CD4-positive, alpha-beta T cell (primary cell): ENCODE data around the gene FARS2. TPM values are rescaled to one million over a fixed set of nuclear protein-coding genes. Genes with fewer than 3 reads are reported as not detected.

Experiments
- ATAC-seq: fragments of 200-7000 bp; cut with Tn5 transposase; one replicate; pipeline ENCODE4 v1.10.0; 2022; ENCODE audit warnings: mild to moderate bottlenecking; ENCODE audit not compliant: poor library complexity
- CTCF ChIA-PET: fragments of 350-600 bp; sonication (Branson Sonifier 250); formaldehyde crosslinking; loops from one replicate; lab custom pipeline; 2021; ENCODE audit warnings: antibody characterized with exemption, inconsistent platforms; lab: Charles Lee
- POLR2A ChIA-PET: fragments of 350-600 bp; sonication (Branson Sonifier 250); formaldehyde crosslinking; loops from one replicate; lab custom pipeline; 2021; ENCODE audit warnings: antibody characterized with exemption, inconsistent platforms; lab: Charles Lee
- DNase-seq, 14 experiments: peaks; one replicate each; pipeline ENCODE4 v3.0.0-alpha.2; 2013 to 2020; ENCODE audit warnings: mixed read lengths in 2 of 14
- H3K27ac ChIP-seq, 2 donors: one replicate each; pipeline versions ENCODE4 v1.5.1 to v1.7.0; 2013; ENCODE audit warnings: low read length in 2 of 2, low read depth in 1 of 2, mild to moderate bottlenecking in 1 of 2
- H3K27me3 ChIP-seq, 2 experiments: 1 replicate in 1 of 2; 2 replicates in 1 of 2; pipeline versions ENCODE4 v1.6.1 to v1.7.0; 2013; ENCODE audit warnings: low read length in 2 of 2, control low read depth in 1 of 2, mild to moderate bottlenecking in 1 of 2, moderate library complexity in 1 of 2; ENCODE audit not compliant: insufficient read depth in 2 of 2, control insufficient read depth in 1 of 2
- H3K36me3 ChIP-seq: one replicate; pipeline ENCODE4 v1.6.1; 2013; ENCODE audit warnings: low read length, control low read depth; ENCODE audit not compliant: insufficient read depth
- H3K4me1 ChIP-seq: one replicate; pipeline ENCODE4 v1.6.1; 2013; ENCODE audit warnings: low read length, control low read depth; ENCODE audit not compliant: insufficient read depth
- H3K4me3 ChIP-seq: one replicate; pipeline ENCODE4 v1.5.1; 2013; ENCODE audit warnings: mild to moderate bottlenecking, low read length, moderate library complexity
- H3K9me3 ChIP-seq, 2 experiments: 1 replicate in 1 of 2; 2 replicates in 1 of 2; pipeline versions ENCODE4 v1.6.1 to v1.7.0; 2013; ENCODE audit warnings: low read length in 2 of 2, mild to moderate bottlenecking in 2 of 2, control low read depth in 1 of 2, moderate library complexity in 1 of 2; ENCODE audit not compliant: control insufficient read depth in 1 of 2, insufficient read depth in 1 of 2
- H3K27ac Mint-ChIP-seq: one replicate; pipeline ENCODE4 v1.8.0; 2020; ENCODE audit warnings: mixed read lengths
- H3K27me3 Mint-ChIP-seq: one replicate; pipeline ENCODE4 v1.8.0; 2021; ENCODE audit warnings: mixed read lengths
- H3K36me3 Mint-ChIP-seq: one replicate; pipeline ENCODE4 v1.8.0; 2021; ENCODE audit warnings: low read depth, mixed read lengths
- H3K4me1 Mint-ChIP-seq: one replicate; pipeline ENCODE4 v1.8.0; 2021; ENCODE audit warnings: low read depth, mixed read lengths
- H3K4me3 Mint-ChIP-seq: one replicate; pipeline ENCODE4 v1.8.0; 2020; ENCODE audit warnings: mild to moderate bottlenecking, mixed read lengths
- H3K9me3 Mint-ChIP-seq: one replicate; pipeline ENCODE4 v1.8.0; 2020; ENCODE audit warnings: mixed read lengths
- CTCF ChIP-seq: fragments of 200-600 bp; IDR thresholded peaks from one replicate; pipeline ENCODE4 v1.8.0; 2022; ENCODE audit warnings: antibody characterized with exemption, mild to moderate bottlenecking
- intact Hi-C, 2 experiments: fragments of 100-400 bp; cut with DNase I in 1 of 2; cut with micrococcal nuclease in 1 of 2; formaldehyde crosslinking; loops; one replicate each; pipeline versions ENCODE4 v1.15.1 to v1.9.0; 2023 to 2025; cut with DNase I, micrococcal nuclease
- total RNA-seq, 174 experiments: library from RNA in 2 of 174; stranded (reverse) in 2 of 174; gene quantifications; one replicate each; pipeline ENCODE4 v1.2.3 and lab custom pipeline; 2021 to 2026

FARS2 gene
- total RNA-seq, 2 experiments from 2014 or later = 12.6 to 12.8 TPM

GRCh38 chr6:5481033-5481432 is 219.7 kb downstream of the FARS2 start:
- H3K27me3 ChIP-seq = no peaks in the 10 kb centered on the region
- no peak overlapping the region for H3K27ac Mint-ChIP-seq
- H3K4me3 Mint-ChIP-seq = no peak overlapping the region

GRCh38 chr6:5481750-5482149 is 220.4 kb downstream of the FARS2 start:
- POLR2A ChIA-PET = no interaction called here
- TF ChIP-seq CTCF = no peak
- Mint-ChIP-seq H3K36me3 (peaks cover 7% of the 10 kb centered on the region), H3K4me1 (peaks cover 7% of the 10 kb centered on the region), H3K9me3 (no peaks in the 10 kb centered on the region), H3K27me3 (no peaks in the 10 kb centered on the region), H3K27ac (no peak overlapping the region), H3K4me3 (no peak overlapping the region)
- intact Hi-C loops = no loop called here
- H3K4me1 ChIP-seq = no peaks in the 10 kb centered on the region
- no peak overlapping the region for H3K27ac ChIP-seq
- no peak overlapping the region for H3K4me3 ChIP-seq
- H3K36me3 ChIP-seq = no peaks in the 10 kb centered on the region
- CTCF ChIA-PET = no interaction called here
- no peaks in the 10 kb centered on the region for H3K9me3 ChIP-seq
- no peaks in the 10 kb centered on the region for H3K27me3 ChIP-seq
- DNase-seq = no peak
- ATAC-seq = no peak

More at GRCh38 chr6:5481033-5481432, 219.7 kb downstream of the FARS2 start:
- Mint-ChIP-seq H3K36me3 (no peaks in the 10 kb centered on the region), H3K9me3 (no peaks in the 10 kb centered on the region), H3K4me1 (peaks cover 4% of the 10 kb centered on the region), H3K27me3 (no peaks in the 10 kb centered on the region)
- Histone ChIP-seq H3K9me3 (no peaks in the 10 kb centered on the region), H3K4me1 (no peaks in the 10 kb centered on the region), H3K4me3 (no peak overlapping the region), H3K36me3 (no peaks in the 10 kb centered on the region), H3K27ac (no peak overlapping the region)
- intact Hi-C loops = no loop called here
- no peak for DNase-seq
- ChIA-PET POLR2A (no interaction called here), CTCF (no interaction called here)
- TF ChIP-seq CTCF = no peak
- ATAC-seq = no peak

- no peak for TF ChIP-seq CTCF
- no peaks in the 10 kb centered on the region for H3K9me3 ChIP-seq
- peaks cover 13% of the 10 kb centered on the region for H3K36me3 Mint-ChIP-seq
- peaks cover 7% of the 10 kb centered on the region for H3K4me1 Mint-ChIP-seq
- no peak for DNase-seq
- no peak overlapping the region for H3K4me3 ChIP-seq
- H3K4me1 ChIP-seq = no peaks in the 10 kb centered on the region
- H3K27me3 ChIP-seq = no peaks in the 10 kb centered on the region
- H3K4me3 Mint-ChIP-seq = no peak overlapping the region
- no peaks in the 10 kb centered on the region for H3K36me3 ChIP-seq
- intact Hi-C loops = no loop called here
- H3K27ac ChIP-seq = no peak overlapping the region
- H3K27ac Mint-ChIP-seq = no peak overlapping the region
- ChIA-PET CTCF (interaction anchor here (1.4 kb wide), 1 partner anchor 12 kb away, joined by 4 read pairs; no protein-coding TSS in a partner anchor), POLR2A (no interaction called here)
- H3K9me3 Mint-ChIP-seq = no peaks in the 10 kb centered on the region
- ATAC-seq = no peak
- no peaks in the 10 kb centered on the region for H3K27me3 Mint-ChIP-seq
Measured at GRCh38 chr6:5482619-5483018, 221.3 kb downstream of the FARS2 start.
